Gastrocnemius medialis (tissue), 4 donors: ENCODE results near the gene CFAP20.

ENCODE experiments used
- CTCF ChIP-seq, 5 experiments: fragments of 450-650 bp in 3 of 5; fragments of 200-600 bp in 2 of 5; sonication (generic) in 2 of 5; IDR thresholded peaks in 4 of 5; conservative IDR thresholded peaks in 1 of 5; 1 replicate in 4 of 5; 2 replicates in 1 of 5; pipeline ENCODE4 v1.5.1; 2016 to 2019; ENCODE audit warnings: antibody characterized with exemption in 5 of 5, mild to moderate bottlenecking in 3 of 5, moderate library complexity in 3 of 5
- POLR2A ChIP-seq, 2 donors: fragments of 450-650 bp; IDR thresholded peaks; one replicate each; pipeline ENCODE4 v1.6.1; 2017; ENCODE audit warnings: antibody characterized with exemption in 2 of 2, mild to moderate bottlenecking in 2 of 2, moderate library complexity in 2 of 2

- TF ChIP-seq CTCF (IDR thresholded peaks at IDR 0.05 in 4 of 5, conservative IDR thresholded peaks at IDR 0.05 in 1 of 5) (peak in 2 of 5 experiments; percentile 15 to 16), POLR2A (IDR thresholded peaks at IDR 0.05) (peak; percentile 83 to 96)
These were observed at the start of gene CFAP20 for GRCh38 chr16:58129097-58129936.
